Osteoblast (primary cell): ENCODE results near the gene PTGER4. TPM values are rescaled to one million over a fixed set of nuclear protein-coding genes. Genes with fewer than 3 reads are reported as not detected.

Experiments used
- DNase-seq: peaks from one replicate; pipeline ENCODE4 v3.0.0; 2011; ENCODE audit warnings: low spot score, mixed read lengths; ENCODE audit not compliant: insufficient read length; ENCODE audit errors: missing footprints
- H2AFZ ChIP-seq: 2 replicates; pipeline ENCODE4 v1.6.0; 2011; ENCODE audit warnings: mild to moderate bottlenecking, low read length
- H3K27ac ChIP-seq: 2 replicates; pipeline ENCODE4 v1.5.1; 2011; ENCODE audit warnings: mild to moderate bottlenecking, low read depth, low read length, moderate library complexity
- H3K27me3 ChIP-seq: 2 replicates; pipeline ENCODE4 v1.6.0; 2012; ENCODE audit warnings: mild to moderate bottlenecking, control low read depth, inconsistent platforms, low read length, moderate library complexity; ENCODE audit not compliant: insufficient read depth
- H3K36me3 ChIP-seq: 2 replicates; pipeline ENCODE4 v1.5.1; 2011; ENCODE audit warnings: mild to moderate bottlenecking, low read length, control low read depth, moderate library complexity; ENCODE audit not compliant: insufficient read depth
- H3K4me1 ChIP-seq: 2 replicates; pipeline ENCODE4 v1.5.1; 2011; ENCODE audit warnings: mild to moderate bottlenecking, low read length, control low read depth, moderate library complexity; ENCODE audit not compliant: insufficient read depth
- H3K4me2 ChIP-seq: 2 replicates; pipeline ENCODE4 v1.6.0; 2011; ENCODE audit warnings: mild to moderate bottlenecking, low read length; ENCODE audit not compliant: insufficient read depth
- H3K4me3 ChIP-seq: fragments of 200-600 bp; sonication (generic); 3 replicates; pipeline ENCODE4 v1.5.1; 2012; ENCODE audit warnings: mild to moderate bottlenecking, low read length, inconsistent platforms; ENCODE audit not compliant: insufficient read depth
- H3K79me2 ChIP-seq: 2 replicates; pipeline ENCODE4 v1.6.0; 2012; ENCODE audit warnings: mild to moderate bottlenecking, low read length, control low read depth, inconsistent platforms; ENCODE audit not compliant: insufficient read depth
- H3K9me3 ChIP-seq: 2 replicates; pipeline ENCODE4 v1.5.1; 2011; ENCODE audit warnings: low read depth, low read length, control low read depth
- H4K20me1 ChIP-seq: 2 replicates; pipeline ENCODE4 v1.6.0; 2012; ENCODE audit warnings: mild to moderate bottlenecking, low read length, control low read depth; ENCODE audit not compliant: insufficient read depth
- CTCF ChIP-seq: IDR thresholded peaks from 2 replicates; pipeline ENCODE4 v1.5.1; 2011; ENCODE audit warnings: mild to moderate bottlenecking, low read depth, low read length, moderate library complexity; ENCODE audit errors: extremely low read depth
- total RNA-seq: library from RNA; depleted of rRNA; stranded (reverse); fragments of >200 nt; gene quantifications from 2 replicates; pipeline ENCODE4 v1.2.3, GENCODE V29; 2012

The PTGER4 gene
- total RNA-seq, 1 donor = 15.2 TPM

GRCh38 chr5:40669606-40670390, 9.9 kb upstream of the PTGER4 start:
- no peaks in the 10 kb centered on the region for H4K20me1 ChIP-seq
- TF ChIP-seq CTCF = no peak
- no peaks in the 10 kb centered on the region for H3K9me3 ChIP-seq
- no peaks in the 10 kb centered on the region for H3K4me1 ChIP-seq
- H3K27ac ChIP-seq = no peak overlapping the region
- H3K36me3 ChIP-seq = no peaks in the 10 kb centered on the region
- no peak for DNase-seq
- H3K27me3 ChIP-seq = no peaks in the 10 kb centered on the region
- H2AFZ ChIP-seq = no peak overlapping the region
- H3K79me2 ChIP-seq = no peaks in the 10 kb centered on the region
- no peak overlapping the region for H3K4me2 ChIP-seq
- no peak overlapping the region for H3K4me3 ChIP-seq

- no peak for DNase-seq
- TF ChIP-seq CTCF = no peak
- Histone ChIP-seq H3K36me3 (no peaks in the 10 kb centered on the region), H4K20me1 (no peaks in the 10 kb centered on the region), H3K79me2 (no peaks in the 10 kb centered on the region), H3K4me2 (no peak overlapping the region), H2AFZ (peak overlapping the region; percentile 24), H3K4me1 (peaks cover 19% of the 10 kb centered on the region), H3K27me3 (no peaks in the 10 kb centered on the region), H3K4me3 (no peak overlapping the region), H3K9me3 (no peaks in the 10 kb centered on the region), H3K27ac (no peak overlapping the region)
These were observed 7.3 kb upstream of the PTGER4 start for GRCh38 chr5:40672425-40672824.

GRCh38 chr5:40674661-40675235, 5.0 kb upstream of the PTGER4 start:
- Histone ChIP-seq H3K36me3 (no peaks in the 10 kb centered on the region), H3K4me2 (no peak overlapping the region), H3K9me3 (no peaks in the 10 kb centered on the region), H2AFZ (no peak overlapping the region), H3K4me1 (peaks cover 35% of the 10 kb centered on the region), H3K27me3 (no peaks in the 10 kb centered on the region), H3K79me2 (peaks cover under 1% of the 10 kb centered on the region), H3K4me3 (no peak overlapping the region), H4K20me1 (no peaks in the 10 kb centered on the region), H3K27ac (no peak overlapping the region)
- DNase-seq = no peak
- TF ChIP-seq CTCF = no peak

- no peak for TF ChIP-seq CTCF
- Histone ChIP-seq H3K27me3 (no peaks in the 10 kb centered on the region), H4K20me1 (no peaks in the 10 kb centered on the region), H3K9me3 (no peaks in the 10 kb centered on the region), H2AFZ (no peak overlapping the region), H3K36me3 (no peaks in the 10 kb centered on the region), H3K4me1 (peaks cover 41% of the 10 kb centered on the region), H3K4me3 (no peak overlapping the region), H3K79me2 (peaks cover 8% of the 10 kb centered on the region), H3K4me2 (no peak overlapping the region), H3K27ac (no peak overlapping the region)
- DNase-seq = no peak
These were observed 4.2 kb upstream of the PTGER4 start for GRCh38 chr5:40675396-40676133.
